Measurements from ENCODE around the gene CYP2R1.

DNA sequence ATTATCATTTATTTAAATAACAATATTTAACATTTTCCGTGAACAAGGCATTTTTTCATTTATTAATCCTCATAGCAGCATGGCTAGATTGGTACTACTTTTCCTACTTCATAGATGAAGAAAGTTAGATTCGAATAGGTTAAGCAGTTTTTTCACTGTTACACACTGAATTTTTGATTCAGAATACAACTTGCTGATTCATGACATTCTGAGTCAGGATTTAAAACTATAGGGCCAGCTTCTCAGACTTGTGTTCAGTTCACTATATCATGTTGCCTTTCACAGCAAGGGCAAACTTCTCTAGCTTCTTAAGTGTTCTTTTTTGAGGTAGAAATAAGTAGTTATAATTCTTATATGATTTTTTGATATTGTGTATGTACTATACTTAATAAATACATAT lies 31.5 kb downstream of the CYP2R1 start:
- TF ChIP-seq, protein P1, sequence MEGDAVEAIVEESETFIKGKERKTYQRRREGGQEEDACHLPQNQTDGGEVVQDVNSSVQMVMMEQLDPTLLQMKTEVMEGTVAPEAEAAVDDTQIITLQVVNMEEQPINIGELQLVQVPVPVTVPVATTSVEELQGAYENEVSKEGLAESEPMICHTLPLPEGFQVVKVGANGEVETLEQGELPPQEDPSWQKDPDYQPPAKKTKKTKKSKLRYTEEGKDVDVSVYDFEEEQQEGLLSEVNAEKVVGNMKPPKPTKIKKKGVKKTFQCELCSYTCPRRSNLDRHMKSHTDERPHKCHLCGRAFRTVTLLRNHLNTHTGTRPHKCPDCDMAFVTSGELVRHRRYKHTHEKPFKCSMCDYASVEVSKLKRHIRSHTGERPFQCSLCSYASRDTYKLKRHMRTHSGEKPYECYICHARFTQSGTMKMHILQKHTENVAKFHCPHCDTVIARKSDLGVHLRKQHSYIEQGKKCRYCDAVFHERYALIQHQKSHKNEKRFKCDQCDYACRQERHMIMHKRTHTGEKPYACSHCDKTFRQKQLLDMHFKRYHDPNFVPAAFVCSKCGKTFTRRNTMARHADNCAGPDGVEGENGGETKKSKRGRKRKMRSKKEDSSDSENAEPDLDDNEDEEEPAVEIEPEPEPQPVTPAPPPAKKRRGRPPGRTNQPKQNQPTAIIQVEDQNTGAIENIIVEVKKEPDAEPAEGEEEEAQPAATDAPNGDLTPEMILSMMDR (conservative IDR thresholded peaks at IDR 0.05; ENCODE audit: low read depth in 2 of 2): no peak
- TF ChIP-seq POLR2AphosphoS5 (IDR thresholded peaks at IDR 0.05; ENCODE audit: low read depth): no peak
- TF ChIP-seq STAT1 (IDR thresholded peaks at IDR 0.05; ENCODE audit: unreplicated experiment): no peak
- no peak for TF ChIP-seq EZH2 (IDR thresholded peaks at IDR 0.05; ENCODE audit: low read depth, unreplicated experiment)
- no peak for TF ChIP-seq EZH2phosphoT487 (IDR thresholded peaks at IDR 0.05; ENCODE audit: unreplicated experiment)
- TF ChIP-seq ZNF331 (CRISPR knock-in tag; IDR thresholded peaks at IDR 0.05; ENCODE audit: low read depth): no peak
- TF ChIP-seq ZNF114 (CRISPR knock-in tag; IDR thresholded peaks at IDR 0.05): no peak
- no peak for TF ChIP-seq NANOG (IDR thresholded peaks at IDR 0.05; ENCODE audit: borderline replicate concordance)
- no peak for TF ChIP-seq JUNB (IDR thresholded peaks at IDR 0.05; ENCODE audit: unreplicated experiment)
- TF ChIP-seq CREB1 (CRISPR knock-in tag; IDR thresholded peaks at IDR 0.05; ENCODE audit: low read depth): no peak
